Measurements from ENCODE around the gene UBE2J2. TPM values are rescaled to one million over a fixed set of nuclear protein-coding genes. Genes with fewer than 3 reads are reported as not detected.

UBE2J2 gene
- total RNA-seq, 1 experiment from 2014 or later = 83.4 TPM

GRCh38 chr1:1312450-1313314 lies 39.0 kb upstream of the UBE2J2 start:
- Histone ChIP-seq H3K4me2 (ENCODE audit: insufficient read depth, insufficient read length, low read length) (no peak overlapping the region), H3K14ac (ENCODE audit: insufficient read depth, low read length) (no peak overlapping the region), H4K5ac (ENCODE audit: insufficient read length, low read depth, low read length) (no peak overlapping the region), H3K18ac (ENCODE audit: insufficient read length, low read depth, low read length) (no peak overlapping the region), H3K79me1 (ENCODE audit: insufficient read depth, low read depth, low read length, poor library complexity, severe bottlenecking) (no peaks in the 10 kb centered on the region), H3K27me3 (ENCODE audit: insufficient read depth, low read length) (no peaks in the 10 kb centered on the region), H2AFZ (ENCODE audit: low read length) (no peak overlapping the region), H3K27ac (ENCODE audit: insufficient read length, low read depth, low read length) (no peak overlapping the region), H3K4me1 (ENCODE audit: insufficient read depth, low read length) (no peaks in the 10 kb centered on the region; the same call in 1 of the 2 replicates), H4K91ac (ENCODE audit: insufficient read length, low read depth, low read length) (no peak overlapping the region), H2BK20ac (ENCODE audit: low read depth, low read length, poor library complexity, severe bottlenecking) (no peak overlapping the region), H2AK5ac (ENCODE audit: insufficient read length, low read length) (no peak overlapping the region), H2BK15ac (ENCODE audit: low read depth, low read length) (no peak overlapping the region), H3K56ac (ENCODE audit: insufficient read length, low read depth, low read length) (no peak overlapping the region), H2BK5ac (ENCODE audit: insufficient read length, low read length) (no peak overlapping the region), H2BK12ac (ENCODE audit: insufficient read length, low read depth, low read length) (no peak overlapping the region), H3K79me2 (ENCODE audit: insufficient read depth, low read length) (no peaks in the 10 kb centered on the region), H3K4ac (ENCODE audit: low read depth, low read length) (no peak overlapping the region), H4K8ac (replicated peaks; ENCODE audit: insufficient read length, low read depth, low read length) (no peak overlapping the region), H3K23ac (ENCODE audit: insufficient read length, low read depth, low read length) (no peak overlapping the region), H3K23me2 (ENCODE audit: insufficient read length, low read depth, low read length, poor library complexity, severe bottlenecking) (peaks cover 7% of the 10 kb centered on the region), H3K9ac (ENCODE audit: extremely low read depth, insufficient read length, low read length) (no peak overlapping the region), H3K9me3 (ENCODE audit: control insufficient read depth, low read depth, low read length) (no peaks in the 10 kb centered on the region), H3T11ph (ENCODE audit: low read length) (no peak overlapping the region), H4K20me1 (ENCODE audit: control insufficient read depth, insufficient read depth, insufficient read length) (no peaks in the 10 kb centered on the region), H2BK120ac (ENCODE audit: low read depth, low read length, poor library complexity, severe bottlenecking) (no peak overlapping the region)
- no peak overlapping the region for H3K27ac Mint-ChIP-seq
- no peaks in the 10 kb centered on the region for H3K9me3 Mint-ChIP-seq
- no peaks in the 10 kb centered on the region for H3K27me3 Mint-ChIP-seq (ENCODE audit: low read depth)
- peaks cover 7 to 46% (median 46%) of the 10 kb centered on the region in 3 experiments for H3K36me3 Mint-ChIP-seq (ENCODE audit: insufficient read depth in 1 of 3, low read depth in 3 of 3)
- no peak overlapping the region for H3K4me3 Mint-ChIP-seq
- DNase-seq = no peak
- H3K4me1 Mint-ChIP-seq = peaks cover 8 to 18% of the 10 kb centered on the region in 2 experiments
- WGBS (ENCODE audit: extremely low coverage, insufficient read length, low lambda C conversion rate) = no CpG with 5 or more reads among the region's 49 CpGs
- no peak for TF ChIP-seq CTCF (conservative IDR thresholded peaks at IDR 0.05)

Measured in H9 (cell line).